Measurements from ENCODE around the gene PKD1. TPM values are rescaled to one million over a fixed set of nuclear protein-coding genes. Genes with fewer than 3 reads are reported as not detected.
A peak's percentile ranks its signal among the peaks of the same experiment; 100 is the strongest.

PKD1 gene
- total RNA-seq, 3 donors from 2014 or later = 63.9 to 233 (median 80.8) TPM

DNA sequence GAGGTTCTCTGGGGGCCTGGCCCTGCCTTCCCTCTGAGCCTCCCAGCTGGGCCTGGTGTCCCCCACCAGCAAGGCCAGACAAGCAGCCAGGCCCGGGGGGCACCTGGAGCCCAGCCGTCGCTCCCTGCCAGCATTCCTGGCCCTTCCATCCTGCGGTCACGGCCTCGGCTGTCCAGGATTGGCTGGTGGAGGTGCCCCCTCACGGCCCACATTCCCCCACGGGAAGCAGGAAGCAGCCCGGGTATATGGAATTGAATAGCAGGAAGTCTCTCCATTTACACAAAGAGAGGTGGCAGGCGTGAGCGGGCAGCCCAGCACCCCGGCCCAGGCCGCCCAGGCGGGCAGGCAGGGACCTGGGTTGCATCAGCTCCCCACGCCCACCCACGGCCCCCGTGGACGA is 34.4 kb upstream of the PKD1 start:
- Histone ChIP-seq H3K36me3 (ENCODE audit: low read depth) (no peaks in the 10 kb centered on the region), H3K4me1 (ENCODE audit: low read depth) (no peaks in the 10 kb centered on the region), H3K4me3 (no peak overlapping the region), H3K9me3 (no peaks in the 10 kb centered on the region)
- DNase-seq (no peak), ATAC-seq (no peak)
- intact Hi-C loops (cut with DNase I, micrococcal nuclease) = no loop called here
- no peak for TF ChIP-seq CTCF (IDR thresholded peaks at IDR 0.05)

DNA sequence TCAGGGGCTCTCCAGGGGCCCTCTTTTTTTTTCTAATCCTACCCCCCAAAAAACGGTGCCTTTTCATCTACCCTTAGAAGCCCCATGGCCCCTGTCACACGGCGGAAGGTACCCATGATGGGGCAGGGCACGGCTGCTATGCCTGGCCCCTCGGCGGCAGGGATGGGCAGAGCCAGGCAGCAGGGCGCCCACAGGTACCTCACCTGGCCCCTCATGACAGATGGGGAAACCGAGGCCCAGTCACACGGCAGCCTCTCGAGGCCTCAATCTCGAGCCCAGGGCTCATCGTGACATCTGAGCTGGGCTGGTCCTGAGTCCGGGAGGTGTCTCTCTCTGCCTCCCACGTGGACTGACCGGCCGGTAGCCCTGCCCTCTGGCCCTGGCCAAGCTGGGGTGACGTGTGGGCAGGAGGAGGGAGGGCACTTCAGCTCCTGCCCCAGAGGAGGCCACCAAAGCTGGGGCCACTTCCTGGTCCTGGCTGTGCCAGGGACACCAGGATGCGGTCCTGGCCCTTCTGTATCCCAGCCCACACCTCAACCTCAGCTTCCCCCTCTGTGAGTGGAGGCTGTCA is 31.5 kb upstream of the PKD1 start:
- TF ChIP-seq CTCF (IDR thresholded peaks at IDR 0.05) = no peak
- peaks cover 17% of the 10 kb centered on the region for H3K4me1 ChIP-seq (ENCODE audit: low read depth)
- intact Hi-C loops (cut with DNase I, micrococcal nuclease) = no loop called here
- no peaks in the 10 kb centered on the region for H3K36me3 ChIP-seq (ENCODE audit: low read depth)
- H3K4me3 ChIP-seq = no peak overlapping the region
- ATAC-seq = no peak
- H3K9me3 ChIP-seq = no peaks in the 10 kb centered on the region
- DNase-seq = no peak

- ATAC-seq (no peak), DNase-seq (no peak)
- TF ChIP-seq CTCF (IDR thresholded peaks at IDR 0.05) = no peak
Observed at GRCh38 chr16:2166263-2167067, 30.8 kb upstream of the PKD1 start.

GRCh38 chr16:2165861-2166260 is 30.2 kb upstream of the PKD1 start:
- Histone ChIP-seq H3K36me3 (ENCODE audit: low read depth) (no peaks in the 10 kb centered on the region), H3K9me3 (no peaks in the 10 kb centered on the region), H3K4me1 (ENCODE audit: low read depth) (peaks cover 20% of the 10 kb centered on the region), H3K4me3 (no peak overlapping the region)
- no peak for TF ChIP-seq CTCF (IDR thresholded peaks at IDR 0.05)
- DNase-seq (no peak), ATAC-seq (no peak)
- intact Hi-C loops (cut with DNase I, micrococcal nuclease) = no loop called here

More at GRCh38 chr16:2166263-2167067, 30.8 kb upstream of the PKD1 start:
- intact Hi-C loops (cut with DNase I, micrococcal nuclease) = no loop called here
- Histone ChIP-seq H3K36me3 (ENCODE audit: low read depth) (no peaks in the 10 kb centered on the region), H3K9me3 (no peaks in the 10 kb centered on the region), H3K4me1 (ENCODE audit: low read depth) (peaks cover 19% of the 10 kb centered on the region), H3K4me3 (no peak overlapping the region)

DNA sequence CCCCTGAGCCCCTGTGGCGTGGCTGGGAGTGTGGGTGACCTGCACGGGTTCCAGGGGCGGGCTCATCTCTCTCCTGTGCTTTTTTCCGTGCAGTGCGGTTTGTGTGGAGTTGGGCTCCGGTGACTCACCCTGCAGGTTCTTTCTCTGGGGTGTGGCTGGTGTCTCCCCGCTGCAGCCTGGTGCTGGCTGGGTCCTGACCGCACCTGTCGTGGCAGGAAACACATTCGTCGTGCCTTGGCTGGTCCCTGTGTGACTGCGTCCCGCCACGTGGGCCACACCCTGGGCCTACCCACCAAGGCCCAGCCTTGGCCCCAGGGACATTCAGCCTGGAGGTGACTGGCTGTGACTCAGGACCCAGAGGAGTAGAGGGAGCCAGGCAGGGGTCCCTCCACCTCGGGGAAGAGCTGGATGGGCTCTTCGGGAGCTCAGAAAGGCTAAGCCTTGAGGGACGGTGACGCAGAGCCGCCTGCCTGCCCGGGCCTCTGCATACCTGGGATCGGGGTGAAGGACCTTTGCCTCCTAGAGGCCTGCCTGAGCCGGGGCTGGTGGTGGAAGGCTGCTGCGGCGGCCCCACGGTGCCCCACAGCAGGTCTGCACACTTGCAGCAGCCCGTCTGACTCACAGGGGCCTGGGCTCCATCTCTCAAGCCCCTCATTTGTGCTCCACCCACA is 27.6 kb upstream of the PKD1 start:
- intact Hi-C loops (cut with DNase I, micrococcal nuclease) = no loop called here
- DNase-seq = peak; percentile 77 to 90 (median 85)
- ATAC-seq = peak; percentile 88
- peaks cover 43% of the 10 kb centered on the region for H3K4me1 ChIP-seq (ENCODE audit: low read depth)
- H3K9me3 ChIP-seq = no peaks in the 10 kb centered on the region
- TF ChIP-seq CTCF (IDR thresholded peaks at IDR 0.05) = no peak
- H3K4me3 ChIP-seq = no peak overlapping the region
- no peaks in the 10 kb centered on the region for H3K36me3 ChIP-seq (ENCODE audit: low read depth)

Measured in mucosa of descending colon (tissue), 3 donors.